ENCODE data around the gene CALM1. TPM values are rescaled to one million over a fixed set of nuclear protein-coding genes. Genes with fewer than 3 reads are reported as not detected.
A peak's percentile ranks its signal among the peaks of the same experiment; 100 is the strongest.

Gene CALM1
- total RNA-seq, 2 donors from 2014 or later: 594 to 651 TPM

DNA sequence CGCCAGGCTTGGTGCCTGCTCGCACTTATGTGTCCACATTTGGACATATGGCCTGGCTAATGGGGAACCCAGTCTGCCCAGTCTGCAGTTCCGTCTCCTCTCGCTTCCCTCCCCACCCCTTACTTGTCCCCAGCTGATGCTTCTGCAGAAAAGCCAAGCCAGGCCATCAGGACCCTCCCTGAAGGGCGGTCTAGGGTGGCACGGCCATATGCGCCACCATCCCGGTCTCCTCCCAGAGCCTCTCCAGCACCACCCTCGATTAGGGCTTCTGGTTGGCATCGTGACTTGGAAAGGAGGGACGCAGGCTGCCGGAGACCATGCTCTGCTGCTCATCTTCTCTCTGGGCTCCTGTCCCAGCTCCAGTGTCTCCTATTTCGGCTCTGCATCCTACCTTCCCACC, 54.6 kb downstream of the CALM1 start:
- no peaks in the 10 kb centered on the region for H3K36me3 Mint-ChIP-seq (ENCODE audit: low read depth)
- H3K27me3 Mint-ChIP-seq: peaks cover 2% of the 10 kb centered on the region
- no peaks in the 10 kb centered on the region for H3K9me3 Mint-ChIP-seq
- H3K4me3 Mint-ChIP-seq: no peak overlapping the region
- no peak overlapping the region for H3K27ac Mint-ChIP-seq
- H3K4me1 Mint-ChIP-seq: no peaks in the 10 kb centered on the region
- no peak for ATAC-seq (replicated peaks)

DNA sequence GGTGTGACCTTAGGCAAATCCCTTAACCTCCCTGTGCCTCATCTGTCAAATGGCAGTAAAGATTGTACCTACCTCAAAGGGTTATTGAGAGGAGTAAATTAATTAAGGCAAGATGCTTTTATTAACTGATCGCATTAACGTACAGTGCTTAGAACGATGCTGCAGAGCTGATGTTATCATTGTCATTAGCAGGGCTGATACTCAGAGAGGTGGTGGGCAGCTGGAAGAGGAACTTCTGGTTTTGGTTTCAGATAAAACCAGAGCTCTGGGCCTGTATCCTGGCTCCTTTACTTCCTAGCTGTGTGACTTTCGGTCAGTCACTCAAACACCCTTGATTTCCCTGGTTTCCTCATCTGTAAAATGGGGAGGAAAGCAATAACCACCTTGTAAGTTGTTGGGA, 55.1 kb downstream of the CALM1 start:
- no peak overlapping the region for H3K4me3 Mint-ChIP-seq
- no peaks in the 10 kb centered on the region for H3K9me3 Mint-ChIP-seq

DNA sequence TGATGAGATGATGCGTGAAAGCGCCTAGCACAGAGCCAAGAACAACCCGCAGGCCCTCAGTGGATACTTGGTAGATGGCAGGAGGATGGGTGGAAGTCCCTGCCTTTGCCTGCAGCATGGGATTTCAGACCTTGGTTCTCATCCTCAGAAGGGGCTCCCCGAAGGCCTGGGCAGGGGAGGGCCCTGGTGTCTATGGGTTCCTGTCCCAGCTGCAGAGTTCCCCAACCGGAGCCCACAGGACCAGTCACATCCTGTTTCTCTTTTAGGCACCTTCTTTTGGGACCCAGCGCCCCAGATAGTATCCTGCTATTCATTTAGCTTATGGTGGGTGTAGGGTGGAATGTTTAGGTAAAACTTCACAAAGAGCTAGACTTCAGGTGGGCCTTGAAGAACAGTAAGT, 55.5 kb downstream of the CALM1 start:
- Mint-ChIP-seq H3K9me3 (no peaks in the 10 kb centered on the region), H3K27me3 (no peaks in the 10 kb centered on the region), H3K4me3 (no peak overlapping the region), H3K4me1 (no peaks in the 10 kb centered on the region), H3K27ac (peak overlapping the region; percentile 12), H3K36me3 (ENCODE audit: low read depth) (no peaks in the 10 kb centered on the region)
- peak; percentile 76 for ATAC-seq (replicated peaks)

More for the DNA sequence above, 55.1 kb downstream of the CALM1 start:
- Mint-ChIP-seq H3K27ac (no peak overlapping the region), H3K4me1 (no peaks in the 10 kb centered on the region), H3K27me3 (no peaks in the 10 kb centered on the region), H3K36me3 (ENCODE audit: low read depth) (no peaks in the 10 kb centered on the region)
- no peak for ATAC-seq (replicated peaks)

GRCh38 chr14:90453401-90453951, 56.6 kb downstream of the CALM1 start:
- Mint-ChIP-seq H3K4me3 (no peak overlapping the region), H3K27ac (no peak overlapping the region), H3K27me3 (no peaks in the 10 kb centered on the region), H3K36me3 (ENCODE audit: low read depth) (no peaks in the 10 kb centered on the region), H3K4me1 (no peaks in the 10 kb centered on the region), H3K9me3 (no peaks in the 10 kb centered on the region)
- ATAC-seq (replicated peaks): no peak

DNA sequence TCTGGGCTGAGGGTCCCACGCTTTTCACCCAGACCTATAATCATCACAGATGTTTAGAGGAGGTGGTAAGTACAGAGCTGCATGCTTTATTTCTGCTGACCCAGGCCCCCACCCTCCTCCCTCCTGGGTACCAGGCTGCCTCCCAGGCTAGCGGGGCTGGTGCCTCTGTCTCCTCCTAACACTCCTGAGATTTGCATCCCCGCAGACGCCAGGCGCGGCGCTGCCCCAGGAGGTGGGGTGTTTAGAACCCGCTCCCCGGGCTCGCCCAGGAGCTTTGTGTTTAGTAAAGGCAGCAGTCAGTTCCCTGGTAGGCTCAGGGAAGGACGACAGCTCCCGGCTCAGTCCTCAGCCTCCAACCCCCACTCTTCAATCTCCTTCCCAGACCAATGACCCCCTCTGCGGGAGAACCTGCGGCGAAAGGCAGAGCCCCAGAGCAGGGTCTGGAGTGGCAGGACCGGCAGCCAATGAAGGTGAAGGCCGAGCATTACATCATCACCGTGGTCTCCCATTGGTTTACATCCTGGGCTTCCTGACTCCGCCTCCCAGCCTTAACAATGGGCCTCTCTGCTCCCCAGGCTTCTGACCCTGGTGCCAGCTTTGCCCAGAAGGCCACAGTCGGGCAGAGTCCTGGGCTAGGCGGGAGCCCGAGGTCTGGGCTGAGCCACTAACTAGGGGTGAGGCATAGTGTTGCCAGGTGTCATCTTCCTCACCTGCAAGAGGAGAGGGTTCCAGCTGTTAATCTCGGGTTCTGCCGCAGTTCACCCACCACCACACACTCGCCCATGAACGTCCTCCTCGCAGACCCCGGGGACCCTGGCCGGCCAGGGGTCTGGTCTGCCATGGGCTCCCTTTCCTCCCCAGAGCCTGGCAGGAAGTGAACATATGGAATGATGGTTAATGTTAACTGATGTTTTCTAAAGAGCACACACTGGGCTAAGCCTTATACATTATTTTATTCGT, 57.5 kb downstream of the CALM1 start:
- no peaks in the 10 kb centered on the region for H3K36me3 Mint-ChIP-seq (ENCODE audit: low read depth)
- no peaks in the 10 kb centered on the region for H3K4me1 Mint-ChIP-seq
- H3K4me3 Mint-ChIP-seq: no peak overlapping the region
- no peaks in the 10 kb centered on the region for H3K27me3 Mint-ChIP-seq
- ATAC-seq (replicated peaks): no peak
- H3K9me3 Mint-ChIP-seq: no peaks in the 10 kb centered on the region
- no peak overlapping the region for H3K27ac Mint-ChIP-seq

DNA sequence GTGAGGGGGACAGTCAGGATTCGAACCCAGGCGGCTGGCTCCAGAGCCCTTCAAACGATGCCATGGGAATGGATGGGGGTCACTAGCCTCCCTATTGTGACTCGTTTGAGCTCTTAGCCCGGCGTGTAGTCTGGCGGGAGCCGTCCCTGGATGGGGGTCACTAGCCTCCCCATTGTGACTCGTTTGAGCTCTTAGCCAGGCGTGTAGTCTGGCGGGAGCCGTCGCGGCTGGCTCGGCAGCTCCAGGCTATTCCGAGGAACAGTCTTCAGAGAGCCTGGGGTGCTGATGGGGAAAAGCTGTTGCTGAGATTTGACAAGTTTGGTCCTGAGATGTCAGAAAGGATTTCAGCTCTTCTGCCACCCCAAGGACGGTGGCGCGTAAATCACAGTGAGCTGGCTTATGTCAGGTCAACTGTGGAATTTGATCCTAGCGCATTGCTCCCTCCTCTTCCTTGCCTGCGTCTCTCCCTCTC, 58.3 kb downstream of the CALM1 start:
- no peaks in the 10 kb centered on the region for H3K9me3 Mint-ChIP-seq
- no peaks in the 10 kb centered on the region for H3K36me3 Mint-ChIP-seq (ENCODE audit: low read depth)
- no peak overlapping the region for H3K27ac Mint-ChIP-seq
- no peak overlapping the region for H3K4me3 Mint-ChIP-seq
- no peaks in the 10 kb centered on the region for H3K4me1 Mint-ChIP-seq
- ATAC-seq (replicated peaks): no peak
- H3K27me3 Mint-ChIP-seq: no peaks in the 10 kb centered on the region

GRCh38 chr14:90456551-90456950, 59.7 kb downstream of the CALM1 start:
- no peaks in the 10 kb centered on the region for H3K36me3 Mint-ChIP-seq (ENCODE audit: low read depth)
- no peak for ATAC-seq (replicated peaks)
- no peak overlapping the region for H3K4me3 Mint-ChIP-seq
- H3K27me3 Mint-ChIP-seq: no peaks in the 10 kb centered on the region
- no peaks in the 10 kb centered on the region for H3K9me3 Mint-ChIP-seq
- H3K4me1 Mint-ChIP-seq: no peaks in the 10 kb centered on the region
- no peak overlapping the region for H3K27ac Mint-ChIP-seq

- H3K4me1 Mint-ChIP-seq: no peaks in the 10 kb centered on the region
- H3K36me3 Mint-ChIP-seq (ENCODE audit: low read depth): no peaks in the 10 kb centered on the region
- no peak overlapping the region for H3K27ac Mint-ChIP-seq
- ATAC-seq (replicated peaks): no peak
- H3K27me3 Mint-ChIP-seq: no peaks in the 10 kb centered on the region
- H3K9me3 Mint-ChIP-seq: no peaks in the 10 kb centered on the region
- no peak overlapping the region for H3K4me3 Mint-ChIP-seq
Measured at GRCh38 chr14:90457186-90457585, 60.4 kb downstream of the CALM1 start.

Other genes with a start within 250 kb of the CALM1 start
- gene PSMC1, start 140.5 kb upstream of the CALM1 start, total RNA-seq: 100 to 1,000 TPM; 129 to 139 TPM
- 10 to 100 TPM; 26.4 to 37.3 TPM for gene NRDE2, start 65.1 kb upstream of the CALM1 start, total RNA-seq